Bronchial epithelial cell (primary cell): ENCODE results near the gene MMP7. TPM values are rescaled to one million over a fixed set of nuclear protein-coding genes. Genes with fewer than 3 reads are reported as not detected.

Source experiments
- DNase-seq: peaks from one replicate; pipeline ENCODE4 v3.0.0-alpha.2; 2010; ENCODE audit warnings: low read depth
- FAIRE-seq: peaks from 2 replicates; lab custom pipeline; 2011; peaks lifted over from hg19 to GRCh38; lab: Jason Lieb, UNC
- H3K27me3 ChIP-seq: 2 replicates; pipeline ENCODE4 v1.5.1; 2011; ENCODE audit warnings: low read length; ENCODE audit not compliant: control insufficient read depth, insufficient read depth
- H3K36me3 ChIP-seq: 2 replicates; pipeline ENCODE4 v1.5.1; 2011; ENCODE audit warnings: low read length; ENCODE audit not compliant: control insufficient read depth, insufficient read depth
- H3K4me3 ChIP-seq: 2 replicates; pipeline ENCODE4 v1.5.1; 2011; ENCODE audit warnings: mild to moderate bottlenecking, low read depth, low read length, control low read depth
- total RNA-seq: library from RNA; depleted of rRNA; stranded (reverse); fragments of >200 nt; gene quantifications from 2 replicates; pipeline ENCODE4 v1.2.1, GENCODE V29; 2014
- TF ChIP-seq, protein P1 (sequence below): IDR thresholded peaks from 2 replicates; pipeline ENCODE4 v1.5.1; 2011; ENCODE audit warnings: mild to moderate bottlenecking, moderate library complexity, low read length, control low read depth, inconsistent platforms; ENCODE audit not compliant: insufficient read depth, severe bottlenecking

Gene MMP7
- total RNA-seq, 1 donor from 2014 or later, result not detected

GRCh38 chr11:102486584-102486983 lies 44.0 kb downstream of the MMP7 start:
- FAIRE-seq (no peak), DNase-seq (no peak)
- Histone ChIP-seq H3K36me3 (no peaks in the 10 kb centered on the region), H3K4me3 (no peak overlapping the region), H3K27me3 (no peaks in the 10 kb centered on the region)
- TF ChIP-seq, protein P1, sequence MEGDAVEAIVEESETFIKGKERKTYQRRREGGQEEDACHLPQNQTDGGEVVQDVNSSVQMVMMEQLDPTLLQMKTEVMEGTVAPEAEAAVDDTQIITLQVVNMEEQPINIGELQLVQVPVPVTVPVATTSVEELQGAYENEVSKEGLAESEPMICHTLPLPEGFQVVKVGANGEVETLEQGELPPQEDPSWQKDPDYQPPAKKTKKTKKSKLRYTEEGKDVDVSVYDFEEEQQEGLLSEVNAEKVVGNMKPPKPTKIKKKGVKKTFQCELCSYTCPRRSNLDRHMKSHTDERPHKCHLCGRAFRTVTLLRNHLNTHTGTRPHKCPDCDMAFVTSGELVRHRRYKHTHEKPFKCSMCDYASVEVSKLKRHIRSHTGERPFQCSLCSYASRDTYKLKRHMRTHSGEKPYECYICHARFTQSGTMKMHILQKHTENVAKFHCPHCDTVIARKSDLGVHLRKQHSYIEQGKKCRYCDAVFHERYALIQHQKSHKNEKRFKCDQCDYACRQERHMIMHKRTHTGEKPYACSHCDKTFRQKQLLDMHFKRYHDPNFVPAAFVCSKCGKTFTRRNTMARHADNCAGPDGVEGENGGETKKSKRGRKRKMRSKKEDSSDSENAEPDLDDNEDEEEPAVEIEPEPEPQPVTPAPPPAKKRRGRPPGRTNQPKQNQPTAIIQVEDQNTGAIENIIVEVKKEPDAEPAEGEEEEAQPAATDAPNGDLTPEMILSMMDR, result no peak

DNA sequence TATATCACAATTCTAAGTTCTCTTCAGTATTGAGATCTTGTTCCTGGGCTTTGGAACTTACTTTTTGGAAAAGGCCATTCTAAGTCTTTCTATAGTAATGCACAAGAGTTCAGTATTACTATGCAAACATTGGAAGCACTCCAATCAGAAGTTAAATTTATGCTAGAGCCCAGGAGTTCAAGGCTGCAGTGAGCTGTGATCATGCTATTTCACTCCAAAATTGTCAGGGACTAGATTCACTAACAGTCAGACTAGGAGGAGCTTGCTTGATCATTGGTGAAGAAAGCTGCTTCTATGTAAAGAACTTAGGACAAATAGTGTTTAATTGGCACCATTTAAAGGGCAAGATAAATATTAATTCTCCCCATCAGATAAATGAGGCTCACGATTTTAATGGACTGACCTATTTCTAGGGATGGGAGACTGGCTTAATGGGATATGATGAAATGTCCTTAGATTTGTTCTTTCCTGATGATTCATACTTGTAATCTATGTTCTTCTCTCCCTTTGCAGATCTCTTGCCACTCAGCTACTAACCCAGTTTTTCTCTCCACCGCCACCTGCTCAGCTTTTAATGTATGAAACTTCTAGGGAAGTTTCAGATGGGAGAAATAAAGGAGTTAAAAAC lies 45.3 kb downstream of the MMP7 start:
- TF ChIP-seq, protein P1, result no peak
- Histone ChIP-seq H3K36me3 (no peaks in the 10 kb centered on the region), H3K27me3 (no peaks in the 10 kb centered on the region), H3K4me3 (no peak overlapping the region)
- DNase-seq (peak; percentile 43), FAIRE-seq (no peak)

DNA sequence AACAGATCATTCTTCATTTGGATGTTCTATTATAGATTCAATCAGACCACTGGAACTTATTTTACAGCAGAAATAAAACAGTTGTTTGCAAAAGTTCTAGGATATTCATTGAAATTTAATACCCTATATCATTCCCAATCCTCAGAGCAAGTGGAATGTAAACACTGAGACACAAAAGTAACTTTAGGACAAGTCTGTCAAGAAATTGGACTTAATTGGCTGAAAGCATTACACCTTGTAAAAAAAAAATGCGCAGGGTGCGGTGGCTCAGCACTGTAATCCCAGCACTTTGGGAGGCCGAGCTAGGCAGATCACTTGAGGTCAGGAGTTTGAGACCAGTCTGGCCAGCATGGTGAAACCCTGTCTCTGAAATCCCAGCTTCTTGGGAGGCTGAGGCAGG lies 48.1 kb downstream of the MMP7 start:
- Histone ChIP-seq H3K4me3 (no peak overlapping the region), H3K27me3 (no peaks in the 10 kb centered on the region), H3K36me3 (no peaks in the 10 kb centered on the region)
- TF ChIP-seq, protein P1, result no peak
- FAIRE-seq, result no peak
- no peak for DNase-seq

DNA sequence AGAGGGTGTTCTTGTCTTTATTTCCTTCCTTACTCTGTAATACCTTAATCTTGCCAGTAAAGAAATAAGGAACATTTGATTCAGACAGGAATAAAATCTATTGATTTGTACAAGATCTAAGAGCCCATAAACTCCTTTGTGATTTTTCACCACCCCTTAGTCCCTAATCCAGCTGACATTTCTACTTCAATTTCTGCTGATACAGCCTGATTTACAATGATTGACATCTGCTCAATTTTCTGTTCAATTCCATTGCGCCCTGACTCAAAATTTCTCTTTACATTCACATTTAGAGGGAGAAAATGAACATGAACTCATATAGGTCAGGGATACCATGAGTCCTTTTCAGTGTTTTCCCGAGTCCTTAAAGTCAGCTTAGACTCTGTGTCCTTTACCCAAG lies 50.8 kb downstream of the MMP7 start:
- FAIRE-seq, result no peak
- no peaks in the 10 kb centered on the region for H3K27me3 ChIP-seq
- TF ChIP-seq, protein P1, result no peak
- no peak for DNase-seq
- H3K36me3 ChIP-seq, result no peaks in the 10 kb centered on the region
- H3K4me3 ChIP-seq, result no peak overlapping the region

DNA sequence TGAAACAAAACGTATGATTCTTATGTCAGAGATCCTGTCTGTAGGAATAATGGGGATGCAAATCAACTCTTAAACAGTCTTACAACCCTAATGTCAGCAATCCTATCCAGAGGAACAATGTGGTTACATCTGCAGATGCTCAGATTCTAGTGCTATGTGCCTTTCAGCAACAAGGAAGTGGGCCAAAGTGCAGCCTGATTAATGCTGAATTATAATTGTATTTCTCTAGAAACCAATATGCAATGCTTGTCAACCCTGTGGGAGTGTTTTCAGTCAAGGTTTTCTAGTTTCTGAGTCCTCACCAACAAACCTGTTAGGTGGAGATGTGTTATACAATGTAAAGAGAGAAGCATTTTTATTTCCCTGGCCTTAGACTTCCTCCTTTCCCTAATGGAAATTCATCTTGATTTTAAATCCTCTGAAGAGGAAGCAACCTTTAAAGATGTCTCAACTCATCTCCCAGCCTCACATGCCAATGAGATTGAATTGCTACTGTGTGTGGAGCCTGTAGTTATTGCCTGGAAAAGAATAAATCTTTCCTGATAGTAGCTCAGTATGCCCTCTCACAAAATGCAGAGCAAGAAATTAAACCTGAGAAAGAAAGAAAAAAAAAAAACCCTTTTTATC lies 51.8 kb downstream of the MMP7 start:
- Histone ChIP-seq H3K27me3 (no peaks in the 10 kb centered on the region), H3K36me3 (no peaks in the 10 kb centered on the region), H3K4me3 (no peak overlapping the region)
- TF ChIP-seq, protein P1, result no peak
- DNase-seq (no peak), FAIRE-seq (no peak)
